ENCODE results near the gene SERPINA12.

Gene SERPINA12

DNA sequence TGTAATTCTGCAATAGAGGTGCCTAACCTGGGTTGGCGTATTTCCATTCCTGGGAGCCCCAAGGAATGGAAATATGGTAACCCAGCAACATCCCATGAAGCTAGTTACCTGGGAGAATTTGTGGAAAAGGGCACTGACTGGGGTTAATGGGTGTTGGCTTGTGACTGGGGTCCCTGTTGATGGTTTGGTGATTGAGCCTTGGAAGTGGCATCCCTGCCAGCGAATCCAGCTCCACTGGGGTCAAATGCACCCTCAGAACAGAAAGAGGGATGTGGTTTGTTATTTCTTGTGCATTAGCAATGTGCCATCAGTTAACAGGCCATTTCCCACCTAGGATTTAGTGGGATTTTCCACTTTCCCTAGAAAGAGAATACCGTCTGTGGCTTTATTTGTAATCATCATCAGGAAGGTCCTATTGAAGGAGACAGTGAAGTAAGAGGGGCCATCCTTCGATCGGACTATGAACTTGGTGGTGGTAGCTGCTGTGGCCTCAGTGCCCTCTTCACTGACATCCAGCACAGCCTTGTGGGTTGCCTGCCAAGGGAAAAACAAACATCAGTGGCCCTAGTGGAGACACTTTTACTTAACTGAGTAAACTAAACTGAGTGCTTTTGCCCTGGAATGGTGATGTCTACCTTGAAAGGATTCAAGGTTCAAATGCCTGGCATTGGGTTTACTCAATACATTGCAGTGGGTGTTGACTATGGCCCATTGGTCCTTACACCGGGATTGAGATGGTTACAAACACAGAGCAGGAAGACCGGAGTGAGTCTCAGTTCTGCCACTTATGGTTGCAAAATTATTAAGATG is 46.3 kb downstream of the SERPINA12 start:
- DNase-seq = no peak

DNA sequence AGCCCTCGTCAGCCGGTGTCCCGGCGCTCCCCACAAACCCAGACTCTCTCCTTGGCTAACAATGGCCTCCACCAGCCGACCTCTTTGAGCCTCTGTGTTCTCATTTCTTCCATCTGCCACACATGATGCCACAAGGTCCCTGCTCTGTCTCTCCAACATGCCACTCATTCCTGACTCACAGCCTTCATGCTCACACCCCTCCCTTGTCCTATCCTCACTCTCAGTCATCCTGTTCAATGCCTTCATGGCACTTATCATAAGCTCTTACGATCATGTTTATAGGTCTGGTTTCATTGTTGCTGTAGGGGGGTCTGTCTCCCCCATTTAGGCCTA is 47.1 kb downstream of the SERPINA12 start:
- DNase-seq = no peak

DNA sequence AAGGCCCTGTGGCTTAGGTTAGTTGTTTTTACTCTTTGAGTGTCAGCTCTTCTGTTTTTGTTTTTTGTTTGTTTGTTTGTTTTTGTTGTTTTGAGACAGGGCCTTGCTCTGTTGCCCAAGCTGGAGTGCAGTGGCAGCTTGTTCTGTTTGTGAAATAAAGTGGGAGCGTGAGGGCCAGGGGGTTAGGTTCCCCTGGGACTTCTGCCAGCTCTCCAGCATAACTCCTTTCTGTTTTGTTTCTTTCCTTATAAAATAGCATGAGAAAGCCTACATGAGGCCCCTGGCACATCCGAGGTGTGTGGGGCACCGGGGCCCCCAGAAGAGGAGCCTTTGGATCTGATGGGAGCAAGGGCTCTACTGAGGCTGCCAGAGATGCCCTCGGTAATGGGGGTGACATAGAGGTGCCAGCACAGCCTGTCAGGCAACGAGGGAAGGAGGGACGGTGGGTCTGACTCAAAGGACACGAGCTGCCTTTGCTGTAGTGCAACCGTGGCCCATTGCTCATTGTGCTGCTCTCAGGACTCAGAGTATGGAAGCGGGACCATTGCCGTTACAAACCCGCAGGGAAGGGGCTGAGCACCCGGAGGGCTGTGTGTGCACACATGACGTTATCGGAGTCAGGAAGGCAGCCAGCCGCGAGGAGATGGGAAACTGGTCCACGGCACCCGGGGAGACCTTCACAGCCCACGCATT is 47.6 kb downstream of the SERPINA12 start:
- DNase-seq = no peak

DNA sequence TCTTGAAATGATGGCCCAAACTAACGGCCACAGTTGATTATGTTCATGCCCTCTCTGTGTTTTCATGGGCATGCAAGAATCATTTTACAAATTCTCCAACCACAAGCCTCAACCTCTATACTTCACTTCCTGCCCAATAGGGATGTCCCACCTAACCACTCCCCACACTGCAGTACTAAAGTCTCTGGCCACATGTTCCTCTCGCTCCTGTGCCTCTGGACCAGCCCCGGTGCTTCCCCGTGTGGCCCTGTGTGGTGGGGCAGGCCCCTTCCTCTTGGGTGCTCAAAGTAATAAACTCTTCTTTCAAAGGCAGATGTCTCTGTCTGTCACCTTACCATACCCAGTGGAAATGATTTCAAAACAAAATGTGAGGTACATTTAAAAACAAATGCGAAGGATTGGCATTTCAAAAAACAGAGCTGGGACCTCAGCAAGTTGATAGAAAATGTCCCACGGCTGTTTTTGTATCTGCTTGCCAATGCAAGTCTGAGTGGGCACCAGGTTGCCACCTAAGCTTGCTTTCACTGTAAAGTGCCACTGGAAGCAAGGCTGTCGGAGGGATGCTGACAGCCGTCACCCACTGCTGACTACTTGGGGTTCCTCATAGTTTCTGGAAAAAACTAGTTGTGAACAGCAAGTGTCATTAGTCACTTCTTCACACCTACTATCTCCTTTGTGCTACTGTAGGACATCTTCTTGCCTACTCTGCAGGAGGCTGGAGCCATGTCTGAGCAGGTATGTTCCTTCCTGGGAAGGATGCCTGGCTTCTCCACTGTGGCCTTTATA is 48.4 kb downstream of the SERPINA12 start:
- no peak for DNase-seq

DNA sequence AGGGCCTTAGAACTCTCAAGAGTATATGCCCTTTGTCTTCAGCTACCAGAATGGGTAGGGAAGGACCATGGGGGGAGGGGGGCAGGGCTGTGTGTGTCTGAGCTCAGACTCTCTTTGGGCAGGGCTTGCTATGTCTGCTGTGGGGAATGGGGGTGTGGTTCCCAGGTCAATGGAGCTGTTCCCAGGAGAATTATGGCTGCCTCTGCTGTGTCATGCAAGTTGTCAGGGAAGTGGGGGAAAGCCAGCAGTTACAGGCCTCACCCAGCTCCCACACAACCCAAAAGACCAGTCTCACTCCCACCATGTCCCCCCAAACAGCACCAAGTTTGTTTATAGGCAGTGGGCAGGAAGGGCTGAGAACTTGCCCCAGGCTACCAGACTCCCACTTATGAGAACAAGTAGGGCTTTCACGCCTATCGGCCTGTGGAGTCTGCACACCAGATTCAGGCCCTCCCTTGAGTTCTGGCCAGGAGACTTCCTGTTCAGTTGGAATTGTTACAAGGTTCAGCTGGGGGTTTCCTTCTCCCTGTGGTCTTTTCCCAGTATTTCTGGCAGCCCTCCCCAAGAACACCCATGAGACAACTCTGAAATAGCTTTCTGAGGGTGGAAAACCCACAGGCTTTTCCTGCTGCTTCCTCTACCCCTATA is 50.6 kb downstream of the SERPINA12 start:
- DNase-seq = no peak

DNA sequence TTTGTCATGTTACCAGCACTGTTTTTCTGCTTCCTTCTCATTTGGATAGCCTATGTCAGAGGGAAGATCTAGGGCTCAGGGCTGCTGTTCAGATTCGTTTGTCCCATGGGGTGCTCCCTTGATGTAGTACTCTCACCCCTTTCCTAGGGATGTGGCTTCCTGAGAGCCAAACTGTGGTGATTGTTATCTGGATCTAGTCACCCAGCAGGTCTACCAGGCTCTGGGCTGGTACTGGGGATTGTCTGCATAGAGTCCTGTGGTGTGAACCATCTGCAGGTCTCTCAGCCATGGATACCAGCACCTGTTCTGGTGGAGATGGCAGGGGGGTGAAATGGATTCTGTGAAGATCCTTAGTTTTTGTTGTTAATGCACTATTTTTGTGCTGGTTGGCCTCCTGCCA is 51.2 kb downstream of the SERPINA12 start:
- no peak for DNase-seq

DNA sequence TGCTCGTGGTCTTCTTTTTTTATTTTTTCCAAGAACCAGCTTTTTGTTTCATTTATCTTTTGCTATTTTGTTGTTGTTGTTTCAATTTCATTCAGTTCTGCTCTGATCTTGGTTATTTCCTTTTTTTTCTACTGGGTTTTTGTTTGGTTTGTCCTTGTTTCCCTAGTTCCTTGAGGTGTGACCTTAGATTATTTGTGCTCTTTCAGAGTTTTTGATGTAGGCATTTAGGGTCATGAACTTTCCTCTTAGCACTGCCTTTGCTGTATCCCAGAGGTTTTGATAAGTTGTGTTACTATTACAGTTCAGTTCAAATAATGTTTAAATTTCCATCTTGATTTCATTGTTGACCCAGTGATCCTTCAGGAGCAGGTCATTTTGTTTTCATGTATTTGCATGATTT is 53.3 kb downstream of the SERPINA12 start:
- DNase-seq = no peak

DNA sequence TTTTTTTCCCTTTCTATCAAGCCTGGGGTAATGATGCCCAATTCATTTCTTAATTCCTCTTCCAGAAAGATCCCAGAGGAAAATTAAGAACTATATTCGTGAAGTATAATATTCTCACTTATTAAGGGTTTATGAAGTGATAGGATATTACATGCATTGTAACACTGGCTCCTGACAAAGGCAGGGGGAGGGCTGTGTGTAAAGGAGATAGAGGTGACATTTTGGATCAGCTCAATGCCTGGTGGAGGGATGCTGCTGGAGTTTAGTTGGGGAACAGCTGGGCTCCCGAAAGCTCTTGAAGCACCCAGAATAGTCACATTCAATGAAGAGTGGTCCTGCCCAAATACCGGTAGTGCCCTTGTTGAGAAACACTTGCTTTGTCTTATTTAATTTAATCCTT is 57.4 kb downstream of the SERPINA12 start:
- DNase-seq = no peak

DNA sequence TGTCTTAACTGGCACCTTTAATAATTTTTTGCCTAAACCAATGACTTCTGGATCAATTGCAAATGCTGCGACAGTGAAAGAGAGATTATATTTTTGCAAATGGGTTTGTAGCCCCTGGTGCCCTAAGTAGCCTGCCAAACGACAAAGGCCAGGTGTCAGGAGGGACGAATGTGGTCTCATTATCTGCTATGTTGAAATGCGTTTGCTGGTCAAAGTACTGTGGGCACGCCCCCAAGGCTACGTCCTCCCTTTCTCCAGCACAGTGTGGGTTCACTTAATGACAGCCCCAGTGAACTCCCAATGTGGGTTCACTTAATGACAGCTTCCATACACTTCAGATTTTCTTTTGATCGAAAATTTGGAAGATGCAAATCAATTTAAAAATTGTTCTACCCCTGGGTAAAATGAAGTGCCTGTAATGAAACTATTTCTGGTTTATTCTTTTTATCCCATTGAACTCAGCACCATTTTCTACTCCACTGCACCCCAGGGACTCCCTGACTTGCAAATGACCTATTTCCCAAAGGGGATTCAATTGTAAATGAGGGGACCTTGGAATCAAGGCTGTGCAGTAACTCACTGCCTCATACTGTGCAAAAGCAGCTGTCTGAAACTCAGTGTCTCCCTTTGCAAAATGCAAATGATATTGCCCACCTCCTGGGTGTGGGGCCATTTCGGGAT is 58.0 kb downstream of the SERPINA12 start:
- no peak for DNase-seq

DNA sequence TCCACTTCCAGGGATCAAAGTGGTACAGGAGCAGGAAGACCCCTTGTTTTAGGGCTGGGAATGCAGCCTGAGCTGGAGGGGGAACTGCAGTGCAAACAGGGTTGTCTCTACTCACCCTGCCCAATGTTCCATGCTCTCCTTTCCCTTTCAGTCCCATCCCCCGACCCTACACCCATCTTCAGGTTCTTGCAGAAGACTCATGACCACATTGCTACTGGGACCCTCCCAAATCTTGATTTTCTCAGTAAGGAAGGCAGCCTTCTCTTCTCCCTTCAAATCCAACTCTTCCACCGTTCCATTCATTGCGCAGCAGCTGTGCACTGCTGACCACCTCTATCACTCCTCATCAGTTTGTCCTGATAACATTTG is 58.6 kb downstream of the SERPINA12 start:
- no peak for DNase-seq

DNA sequence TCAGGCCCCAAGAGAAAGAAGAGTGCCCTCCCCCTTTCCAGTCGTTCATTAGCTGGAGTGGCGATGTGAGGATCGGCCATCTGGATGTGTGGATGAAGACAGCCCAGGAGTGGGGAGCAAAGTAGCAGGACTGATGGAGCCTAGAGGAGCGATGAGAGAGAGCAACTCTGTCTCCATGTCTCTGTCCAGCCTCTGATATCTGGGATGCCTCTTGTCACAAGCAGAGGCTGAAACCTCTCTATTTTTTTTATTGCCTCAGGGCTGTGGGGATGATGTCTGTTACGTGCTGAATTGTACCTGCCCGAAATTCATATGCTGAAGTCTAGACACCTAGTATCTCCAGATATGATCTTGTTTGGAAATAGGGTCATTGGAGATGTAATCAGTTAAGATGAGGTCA is 59.3 kb downstream of the SERPINA12 start:
- DNase-seq = no peak

DNA sequence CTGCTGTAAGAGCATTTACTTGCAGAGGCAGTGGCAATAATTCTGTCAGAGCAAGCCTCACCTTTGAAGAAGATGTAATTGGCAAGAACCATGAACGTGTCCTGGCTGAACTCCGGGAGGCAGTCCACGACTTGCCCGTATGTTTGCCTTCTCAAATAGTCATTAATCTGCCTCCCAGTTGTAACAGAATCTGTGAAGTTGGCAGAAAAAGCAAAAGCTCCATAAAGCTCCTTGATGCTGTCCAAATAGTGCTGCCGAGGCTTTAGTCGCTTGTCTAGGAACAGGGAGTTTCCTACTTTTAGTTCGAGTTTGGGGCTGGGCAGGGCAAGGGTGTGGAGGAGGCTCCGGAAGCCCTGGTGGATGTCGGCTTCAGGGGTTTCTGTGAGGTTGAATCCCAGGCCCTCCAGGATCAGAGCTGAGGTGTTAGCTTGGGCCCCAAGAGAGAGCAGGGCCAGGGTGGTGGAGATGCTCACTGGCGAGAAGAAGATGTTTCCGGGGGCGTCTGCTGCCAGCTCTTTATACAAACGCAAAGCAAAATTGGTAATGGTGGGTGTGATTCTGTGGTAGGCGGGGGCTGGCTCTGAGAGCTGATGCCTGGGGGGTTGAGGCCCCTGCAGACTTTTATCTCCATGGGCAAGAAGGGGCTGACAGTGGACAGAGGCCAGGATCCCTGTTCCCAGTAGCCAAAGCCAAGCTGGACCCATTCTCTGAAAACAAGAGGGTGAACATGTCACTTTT is 61.0 kb downstream of the SERPINA12 start:
- no peak for DNase-seq

DNA sequence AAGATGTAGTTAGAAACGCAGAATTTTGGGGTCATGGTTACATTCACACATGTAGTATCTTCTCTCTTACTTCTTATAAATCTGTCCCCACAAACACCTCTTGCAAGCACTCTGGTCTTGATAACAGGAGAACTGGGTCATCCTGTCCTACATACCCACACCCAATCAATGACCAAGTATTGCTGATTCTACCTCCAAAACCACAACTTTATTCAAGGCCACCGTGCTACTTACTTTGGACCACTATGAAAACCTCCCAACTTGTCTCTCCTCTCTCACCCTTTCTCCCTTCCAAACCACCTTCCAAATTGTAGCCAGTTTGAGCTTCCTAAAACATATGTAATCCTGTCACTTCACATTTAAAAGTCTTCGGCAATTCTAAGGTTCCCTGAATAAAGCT is 62.1 kb downstream of the SERPINA12 start:
- no peak for DNase-seq

DNA sequence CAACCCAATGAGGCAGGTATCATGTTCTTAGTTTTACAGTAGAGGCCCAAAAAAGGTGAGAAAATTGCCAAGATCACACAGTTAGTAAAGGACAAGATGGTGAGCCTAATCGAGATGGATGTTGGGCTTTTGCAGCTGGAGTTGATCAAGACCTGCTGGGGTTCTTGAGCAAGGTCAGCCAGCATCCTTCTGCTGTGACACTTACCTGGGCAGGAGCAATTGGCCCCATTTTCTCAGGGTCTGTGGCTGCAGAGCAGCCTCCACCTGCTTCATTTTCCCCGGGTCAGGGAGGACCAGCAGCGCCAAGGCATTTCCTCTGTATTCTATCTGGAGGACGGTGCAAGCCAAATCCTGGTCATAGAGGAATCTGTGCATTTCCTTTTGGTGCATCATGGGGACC is 63.1 kb downstream of the SERPINA12 start:
- DNase-seq = no peak

DNA sequence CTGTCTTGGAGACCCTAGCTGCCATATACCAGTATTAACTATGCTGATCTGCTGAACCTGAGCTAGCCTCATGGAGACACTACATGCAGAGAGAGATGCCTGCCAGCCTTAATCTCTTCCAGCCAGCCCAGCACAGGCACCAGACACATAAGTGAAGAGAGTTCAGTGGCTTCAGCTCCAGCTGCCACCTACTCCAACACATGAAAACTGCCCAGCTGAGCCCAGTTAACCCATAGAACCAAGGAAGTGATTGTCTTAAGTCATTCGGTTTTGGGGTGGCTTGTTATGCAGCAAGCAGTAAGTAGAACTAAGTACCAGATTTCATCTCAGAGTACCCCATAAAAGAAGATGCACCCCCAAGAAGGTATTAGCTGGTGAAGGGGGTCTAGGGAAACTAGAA is 64.3 kb downstream of the SERPINA12 start:
- no peak for DNase-seq

DNA sequence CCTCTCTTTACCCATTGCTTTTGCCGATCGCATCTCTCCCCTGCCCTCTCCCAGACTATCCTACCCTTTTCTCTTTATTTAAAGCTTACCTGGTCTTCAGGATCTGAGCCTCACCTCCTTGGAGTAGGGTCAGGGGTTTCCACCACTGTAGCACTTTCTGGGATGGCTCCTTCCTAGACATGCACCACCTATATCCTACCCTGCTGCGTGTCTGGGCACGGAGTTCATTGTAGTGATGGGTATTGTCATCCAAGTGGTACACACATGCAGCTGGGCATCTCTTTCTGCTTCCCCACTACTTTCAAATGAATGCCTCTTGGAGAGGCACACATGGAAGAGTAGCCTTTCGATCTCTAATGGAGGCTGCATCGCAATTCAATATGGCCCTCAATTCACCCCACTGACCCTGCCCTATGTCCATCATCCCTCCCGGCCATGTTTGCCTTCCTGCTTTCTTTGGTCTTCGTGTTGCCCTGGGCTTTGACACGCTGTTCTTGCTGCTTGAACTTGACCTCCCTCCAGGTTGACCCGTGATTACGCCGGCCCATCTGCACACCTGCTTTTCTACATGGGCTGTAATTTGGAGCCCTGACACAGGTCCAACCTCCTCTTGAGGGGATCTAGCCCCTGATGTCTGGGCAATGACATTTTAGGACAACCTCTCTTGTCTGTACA is 67.6 kb downstream of the SERPINA12 start:
- DNase-seq = no peak

DNA sequence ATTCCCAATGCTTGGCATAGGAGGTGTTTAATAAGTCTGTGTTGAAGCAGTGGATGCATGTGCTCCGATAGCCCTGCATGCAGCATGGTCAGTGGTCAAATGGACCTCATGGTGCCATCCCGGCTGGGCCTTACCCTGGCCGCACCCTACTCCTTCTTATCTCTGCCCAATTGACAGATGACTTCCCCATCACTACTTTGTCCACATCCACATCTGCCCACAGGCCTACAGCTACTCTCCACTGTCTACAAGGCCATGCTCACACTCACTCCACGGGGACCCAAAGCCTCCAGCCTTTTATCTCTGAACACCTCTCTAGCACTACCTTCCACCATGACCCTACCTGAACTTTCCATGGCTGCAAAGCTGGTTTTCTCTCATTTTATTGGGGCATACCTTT is 68.1 kb downstream of the SERPINA12 start:
- no peak for DNase-seq

DNA sequence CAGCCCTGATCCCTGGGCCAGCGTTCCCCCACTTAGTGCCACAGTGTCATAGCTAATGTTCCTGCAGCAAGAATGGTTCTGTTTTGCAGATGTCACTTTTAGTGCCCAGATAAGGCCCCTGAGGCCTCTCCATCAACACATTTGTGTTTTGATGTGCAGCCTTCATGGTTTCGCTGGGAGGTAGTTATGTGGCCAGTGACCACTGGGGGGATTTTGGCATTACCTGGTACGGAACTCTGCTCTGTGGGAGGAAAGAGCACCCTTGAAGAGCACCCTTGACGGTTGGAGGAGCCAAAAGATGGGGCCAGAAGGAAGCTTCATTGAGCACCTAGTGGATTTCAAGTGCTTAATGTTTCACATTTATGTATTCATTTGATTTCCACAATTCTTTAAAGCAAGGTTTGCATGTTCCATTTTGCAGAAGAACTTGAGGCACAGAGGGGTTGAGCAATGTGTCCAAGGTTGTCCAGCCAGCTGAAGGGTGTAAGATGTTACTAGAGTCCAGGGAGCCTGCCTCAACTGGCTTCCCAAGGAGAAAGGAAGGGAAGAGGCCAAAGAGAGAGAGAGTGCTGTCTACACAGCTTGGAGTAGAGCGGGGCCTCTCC is 69.7 kb downstream of the SERPINA12 start:
- DNase-seq = no peak
